Choroid plexus epithelial cell (primary cell): ENCODE measurements around the gene SDF4.

Source experiments
- DNase-seq: peaks from one replicate; pipeline ENCODE4 v3.0.0-alpha.2; 2010; ENCODE audit warnings: low read depth
- H3K4me3 ChIP-seq: 2 replicates; pipeline ENCODE4 v1.5.1; 2011; ENCODE audit warnings: low read depth, mild to moderate bottlenecking, control low read depth, low read length, moderate library complexity
- TF ChIP-seq, protein P1 (sequence below): conservative IDR thresholded peaks from 2 replicates; pipeline ENCODE4 v1.5.1; 2011; ENCODE audit warnings: low read depth, mild to moderate bottlenecking, control low read depth, inconsistent platforms, low read length, moderate library complexity

SDF4 gene

DNA sequence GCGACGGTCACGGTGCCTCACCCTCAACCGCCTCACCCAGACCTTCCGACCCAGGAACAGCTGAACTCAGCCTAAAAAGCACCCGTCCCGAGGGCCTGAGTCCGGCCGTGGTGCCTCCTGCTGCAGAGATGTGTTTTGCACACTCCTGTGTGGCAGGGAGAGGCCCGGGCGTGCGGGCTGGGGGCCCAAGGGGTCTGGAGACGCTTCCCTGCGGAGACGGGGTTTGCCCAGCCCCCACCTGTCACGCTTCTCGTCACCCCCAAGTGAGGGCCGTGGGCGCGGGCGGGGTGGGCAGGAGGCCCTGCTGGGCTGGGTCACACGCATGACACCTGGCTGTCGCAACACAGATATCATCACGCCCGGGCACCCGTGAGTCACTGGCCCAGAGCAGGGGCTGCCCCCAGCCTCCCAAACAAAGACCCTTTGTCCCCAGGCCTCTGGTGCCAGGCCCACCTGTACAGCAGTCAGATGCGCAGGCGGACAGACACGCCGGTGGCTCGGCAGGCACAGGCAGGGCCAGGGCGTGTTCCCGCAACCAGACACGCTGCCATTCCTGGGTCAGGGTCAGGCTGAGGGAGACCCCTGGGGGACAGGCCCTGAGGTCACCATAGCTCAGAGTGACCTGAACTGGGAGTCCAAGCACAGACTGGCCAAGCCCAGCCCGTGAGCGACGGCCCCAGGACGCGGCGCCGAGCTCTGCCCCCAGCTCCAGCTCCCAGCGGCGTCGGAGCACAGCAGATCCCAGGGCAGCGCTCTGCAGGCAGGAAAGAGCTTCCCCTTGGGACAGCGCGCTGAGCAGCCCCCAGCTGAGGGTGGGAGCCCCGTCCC, 6.3 kb upstream of the SDF4 start:
- DNase-seq = no peak
- H3K4me3 ChIP-seq = no peak overlapping the region
- TF ChIP-seq, protein P1, sequence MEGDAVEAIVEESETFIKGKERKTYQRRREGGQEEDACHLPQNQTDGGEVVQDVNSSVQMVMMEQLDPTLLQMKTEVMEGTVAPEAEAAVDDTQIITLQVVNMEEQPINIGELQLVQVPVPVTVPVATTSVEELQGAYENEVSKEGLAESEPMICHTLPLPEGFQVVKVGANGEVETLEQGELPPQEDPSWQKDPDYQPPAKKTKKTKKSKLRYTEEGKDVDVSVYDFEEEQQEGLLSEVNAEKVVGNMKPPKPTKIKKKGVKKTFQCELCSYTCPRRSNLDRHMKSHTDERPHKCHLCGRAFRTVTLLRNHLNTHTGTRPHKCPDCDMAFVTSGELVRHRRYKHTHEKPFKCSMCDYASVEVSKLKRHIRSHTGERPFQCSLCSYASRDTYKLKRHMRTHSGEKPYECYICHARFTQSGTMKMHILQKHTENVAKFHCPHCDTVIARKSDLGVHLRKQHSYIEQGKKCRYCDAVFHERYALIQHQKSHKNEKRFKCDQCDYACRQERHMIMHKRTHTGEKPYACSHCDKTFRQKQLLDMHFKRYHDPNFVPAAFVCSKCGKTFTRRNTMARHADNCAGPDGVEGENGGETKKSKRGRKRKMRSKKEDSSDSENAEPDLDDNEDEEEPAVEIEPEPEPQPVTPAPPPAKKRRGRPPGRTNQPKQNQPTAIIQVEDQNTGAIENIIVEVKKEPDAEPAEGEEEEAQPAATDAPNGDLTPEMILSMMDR = no peak

DNA sequence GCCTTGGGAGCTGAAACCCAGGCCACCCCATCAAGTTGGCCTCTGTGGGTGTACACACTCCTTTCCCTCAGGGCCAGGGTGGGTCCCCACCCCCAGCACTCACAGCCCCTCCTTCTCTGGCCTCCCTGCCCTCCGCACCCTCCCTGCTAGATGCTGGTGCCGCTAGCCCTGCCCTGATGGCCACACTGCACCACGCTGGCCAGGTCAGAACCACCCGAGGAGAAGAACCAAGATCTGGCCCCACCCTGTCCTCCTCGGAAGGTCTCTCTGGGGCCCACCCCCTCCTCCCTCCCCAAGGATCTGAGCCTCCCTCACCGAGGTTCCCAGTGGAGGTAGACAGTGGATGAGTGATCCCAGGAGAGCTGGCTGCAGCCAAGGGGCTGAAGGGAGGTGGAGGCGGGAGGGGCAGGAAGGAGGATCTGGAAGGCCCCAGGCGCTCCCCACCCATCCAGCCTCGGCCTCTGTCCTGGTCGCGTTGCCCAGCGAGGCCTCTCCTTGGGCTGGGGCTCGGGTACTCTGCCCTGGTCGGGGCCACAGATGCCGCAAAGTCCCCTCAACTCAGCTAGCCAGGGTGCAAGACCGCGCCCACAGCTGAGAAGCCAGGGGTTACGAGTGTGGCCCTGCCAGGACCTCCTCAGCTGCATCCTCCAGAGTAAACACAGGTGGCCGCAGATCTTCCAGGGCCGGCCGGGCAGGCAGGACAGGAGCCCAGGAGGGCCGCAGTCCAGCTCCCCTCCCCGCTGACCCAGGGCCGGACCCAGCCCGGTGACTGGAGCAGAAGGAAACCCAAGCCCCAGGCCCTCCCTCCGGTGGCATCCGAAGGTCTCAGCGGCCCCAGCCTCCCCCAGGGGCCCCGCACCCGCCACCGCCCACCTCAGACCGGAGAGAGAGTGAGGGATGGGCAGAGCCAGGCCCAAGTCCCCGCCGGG, 5.4 kb upstream of the SDF4 start:
- no peak for DNase-seq
- TF ChIP-seq, protein P1 = no peak
- H3K4me3 ChIP-seq = no peak overlapping the region

DNA sequence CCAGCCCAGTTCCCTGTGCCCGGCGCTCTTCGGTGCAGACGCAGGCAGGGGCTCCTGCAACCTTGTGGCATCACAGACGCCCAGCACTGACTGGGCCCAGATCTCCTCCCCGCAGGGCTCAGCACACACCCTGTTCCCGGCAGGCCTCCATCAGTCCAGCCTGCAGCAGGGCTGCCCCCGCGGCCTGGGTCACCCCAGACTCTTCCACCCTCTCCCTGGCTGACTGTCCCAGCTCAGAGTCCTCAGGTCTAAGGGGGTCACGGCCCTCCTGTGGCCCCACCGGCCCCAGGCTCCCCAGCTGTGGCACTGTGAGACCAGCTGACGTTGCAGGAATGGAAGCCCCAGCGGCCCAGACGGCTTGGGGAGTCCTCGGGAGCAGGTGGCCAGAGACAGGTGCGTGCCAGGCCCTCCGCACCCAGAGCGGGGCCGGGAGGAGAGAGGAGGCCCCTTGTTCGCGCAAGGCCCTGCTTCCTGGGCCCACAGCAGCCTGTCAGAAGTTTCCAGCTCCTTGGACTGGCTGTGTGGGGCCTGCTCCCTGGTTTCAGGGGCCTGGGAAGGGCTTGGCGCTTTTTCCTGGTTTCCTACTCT, 4.5 kb upstream of the SDF4 start:
- TF ChIP-seq, protein P1 = no peak

DNA sequence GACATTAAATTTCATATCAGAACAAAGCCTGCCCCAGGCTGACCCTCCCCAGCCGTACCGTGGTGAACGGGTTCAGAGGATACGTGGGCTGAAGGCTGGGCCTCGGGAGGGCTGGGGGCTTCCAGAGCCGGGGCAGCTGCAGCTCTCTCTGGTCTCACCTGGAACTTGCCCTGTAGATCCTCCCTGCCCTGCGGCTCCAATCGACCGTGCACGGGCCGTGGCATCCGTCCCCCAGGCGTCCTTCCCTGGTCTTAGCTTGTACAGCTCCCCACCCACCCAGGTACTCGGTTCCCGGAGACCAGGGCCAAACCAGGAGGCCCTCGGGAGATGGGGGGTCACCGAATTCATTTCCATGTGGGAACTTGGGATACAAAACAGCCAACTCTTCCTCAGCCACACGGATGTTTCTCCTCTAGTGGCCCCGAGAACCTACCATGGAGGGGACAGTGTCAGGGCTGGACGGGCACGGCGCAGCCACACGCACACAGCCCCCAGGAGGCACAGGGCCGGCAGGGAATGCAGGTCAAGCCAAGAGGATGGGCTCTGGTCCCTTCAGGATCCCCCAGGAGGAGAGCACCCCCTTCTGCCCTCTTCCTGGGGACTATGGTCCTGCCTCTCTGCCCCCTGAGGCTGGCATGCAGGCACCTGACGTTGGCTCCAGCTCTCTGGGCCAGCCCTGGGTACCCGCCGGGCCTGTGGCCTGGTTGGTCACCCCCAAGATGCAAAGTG, 3.4 kb upstream of the SDF4 start:
- DNase-seq = no peak
- H3K4me3 ChIP-seq = no peak overlapping the region
- TF ChIP-seq, protein P1 = no peak

More for the DNA sequence above, 4.5 kb upstream of the SDF4 start:
- H3K4me3 ChIP-seq = no peak overlapping the region
- DNase-seq = no peak

DNA sequence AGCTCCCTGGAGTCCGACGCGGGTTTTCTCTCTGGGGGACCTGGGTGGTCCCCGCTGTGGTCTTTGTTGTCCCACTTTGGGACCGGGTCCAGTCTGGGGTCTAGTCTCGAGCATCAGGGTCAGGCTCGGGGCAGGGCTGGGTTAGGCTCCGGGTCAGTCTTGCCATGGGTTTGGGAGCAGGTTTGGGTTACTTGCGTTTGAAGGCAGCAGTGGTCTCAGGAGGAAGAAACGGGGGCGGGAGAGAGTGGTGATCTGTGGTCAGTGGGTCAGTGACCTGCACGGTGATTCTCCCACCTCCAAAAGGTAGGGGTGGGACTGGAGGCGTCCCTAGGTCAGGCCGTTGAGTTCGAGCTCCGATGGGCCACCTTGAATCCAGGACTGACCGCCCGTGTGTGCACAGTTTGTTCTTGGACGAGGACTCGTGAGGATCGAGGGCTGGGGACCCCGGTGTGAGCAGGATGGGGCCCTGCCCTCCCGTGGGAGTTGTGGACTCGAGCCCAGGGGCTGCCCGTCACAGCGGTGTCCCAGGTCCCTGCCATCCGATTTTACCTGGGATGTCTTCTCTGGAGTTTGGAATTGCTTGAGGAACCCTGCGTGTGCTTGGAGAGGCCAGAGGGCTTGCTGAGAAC, 2.5 kb upstream of the SDF4 start:
- H3K4me3 ChIP-seq = no peak overlapping the region
- TF ChIP-seq, protein P1 = no peak
- DNase-seq = no peak

DNA sequence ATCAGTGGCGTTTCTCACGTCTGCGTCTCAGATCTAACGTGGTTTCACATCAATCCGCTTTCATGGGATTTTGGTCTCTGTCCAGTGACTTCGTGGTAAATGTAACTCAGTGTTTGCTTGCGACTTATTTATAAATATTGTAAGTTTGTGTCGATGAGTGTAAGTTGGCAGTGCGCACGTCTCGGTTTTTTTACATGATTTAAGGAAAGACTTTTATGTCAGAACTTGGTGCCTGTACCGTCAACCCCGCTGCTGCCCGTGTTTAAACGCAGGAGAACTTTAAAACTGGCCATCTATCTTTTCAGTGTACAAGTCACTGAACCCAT, 1.7 kb upstream of the SDF4 start:
- TF ChIP-seq, protein P1 = no peak
- DNase-seq = no peak
- H3K4me3 ChIP-seq = no peak overlapping the region
